ENCODE measurements around the gene SLC44A3. TPM values are rescaled to one million over a fixed set of nuclear protein-coding genes. Genes with fewer than 3 reads are reported as not detected.

Gene SLC44A3
- total and polyA plus RNA-seq, 2 of the 13 experiments (the other 11 are each of a cell fraction or from before 2014, with no cell fraction given): 6.8 to 14.1 TPM

DNA sequence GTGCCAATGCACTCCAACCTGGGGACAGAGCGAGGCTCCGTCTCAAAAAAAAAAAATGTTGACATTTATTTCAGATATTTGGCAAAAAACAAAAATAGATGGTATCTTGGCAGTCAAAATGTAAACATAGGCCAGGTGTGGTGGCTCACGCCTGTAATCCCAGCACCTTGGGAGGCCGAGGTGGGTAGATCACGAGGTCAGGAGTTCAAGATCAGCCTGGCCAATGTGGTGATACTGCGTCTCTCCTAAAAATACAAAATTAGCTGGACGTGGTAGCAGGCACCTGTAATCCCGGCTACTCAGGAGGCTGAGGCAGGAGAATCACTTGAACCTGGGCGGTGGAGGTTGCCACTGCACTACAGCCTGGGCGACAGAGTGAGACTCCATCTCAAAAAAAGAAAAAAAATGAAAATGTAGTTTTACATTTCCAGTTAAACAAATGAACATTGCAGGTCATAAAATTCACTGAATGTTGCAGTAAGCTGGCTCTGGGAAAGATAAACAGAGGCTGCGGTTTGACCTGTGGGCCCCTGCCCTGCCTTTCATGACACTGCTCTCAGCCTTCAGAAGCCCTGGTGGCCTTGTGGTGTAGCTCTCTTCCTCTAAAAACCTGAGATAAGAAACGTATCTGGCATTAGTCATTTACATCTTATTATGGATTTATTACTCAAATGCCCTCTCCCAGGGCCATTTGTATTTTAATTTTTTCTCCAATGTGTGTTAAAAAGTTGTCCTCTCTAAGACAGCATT is 12.2 kb upstream of the SLC44A3 start (continued):
- no peak for TF ChIP-seq ZNF691 (CRISPR knock-in tag; IDR thresholded peaks at IDR 0.05; ENCODE audit: borderline replicate concordance, low read depth)
- no peak for TF ChIP-seq ZNF703 (CRISPR knock-in tag; IDR thresholded peaks at IDR 0.05; ENCODE audit: borderline replicate concordance)
- TF ChIP-seq ZGPAT (CRISPR knock-in tag; IDR thresholded peaks at IDR 0.05): 0 out of 2 replicates have a peak, but pooled peaks have one; percentile 25
- peak; percentile 87 to 93 for TF ChIP-seq NR2F1 (CRISPR knock-in tag; IDR thresholded peaks at IDR 0.05)
- TF ChIP-seq ZBTB4 (CRISPR knock-in tag; IDR thresholded peaks at IDR 0.05; ENCODE audit: borderline replicate concordance): no peak
- no peak for TF ChIP-seq ZNF569 (CRISPR knock-in tag; IDR thresholded peaks at IDR 0.05; ENCODE audit: borderline replicate concordance)
- peak; percentile 75 for TF ChIP-seq BCL6 (CRISPR knock-in tag; IDR thresholded peaks at IDR 0.05)
- no peak for TF ChIP-seq PRMT3 (CRISPR knock-in tag; IDR thresholded peaks at IDR 0.05; ENCODE audit: borderline replicate concordance, low read depth)
- no peak for TF ChIP-seq KLF9 (CRISPR knock-in tag; IDR thresholded peaks at IDR 0.05; ENCODE audit: low read depth)
- no peak for TF ChIP-seq ARHGAP35 (CRISPR knock-in tag; IDR thresholded peaks at IDR 0.05; ENCODE audit: borderline replicate concordance)
- no peak for TF ChIP-seq ZBTB8A (CRISPR knock-in tag; IDR thresholded peaks at IDR 0.05; ENCODE audit: borderline replicate concordance, low read depth)
- TF ChIP-seq ZBTB42 (CRISPR knock-in tag; IDR thresholded peaks at IDR 0.05): no peak
- TF ChIP-seq ZNF180 (CRISPR knock-in tag; IDR thresholded peaks at IDR 0.05; ENCODE audit: borderline replicate concordance, low read depth): no peak
- no peak for TF ChIP-seq HES4 (CRISPR knock-in tag; IDR thresholded peaks at IDR 0.05; ENCODE audit: borderline replicate concordance)
- TF ChIP-seq NFE2L2 (IDR thresholded peaks at IDR 0.05; ENCODE audit: low read length): no peak
- TF ChIP-seq FOXK2 (IDR thresholded peaks at IDR 0.05): no peak
- TF ChIP-seq HOXA9 (CRISPR knock-in tag; IDR thresholded peaks at IDR 0.05; ENCODE audit: borderline replicate concordance): no peak
- no peak for TF ChIP-seq TCF7L2 (IDR thresholded peaks at IDR 0.05; ENCODE audit: low read depth, low read length)
- no peak for TF ChIP-seq SNRNP70 (IDR thresholded peaks at IDR 0.05; ENCODE audit: low read depth, low read length)
- TF ChIP-seq RXRA (CRISPR knock-in tag; IDR thresholded peaks at IDR 0.05): peak; percentile 64; the same call in 1 of the 2 replicates
- no peak for TF ChIP-seq DDIT3 (CRISPR knock-in tag; IDR thresholded peaks at IDR 0.05)
- no peak for TF ChIP-seq ZFAT (CRISPR knock-in tag; conservative IDR thresholded peaks at IDR 0.05)
- no peak for TF ChIP-seq ETS1 (CRISPR knock-in tag; IDR thresholded peaks at IDR 0.05)

Data from HepG2 (cell line).